ENCODE measurements around the gene NOM1.
"Not testable (repeated sequence)": the region's sequence is repeated elsewhere in the genome, so short reads cannot be mapped to it uniquely, and the experiment has no call there.

The NOM1 gene

DNA sequence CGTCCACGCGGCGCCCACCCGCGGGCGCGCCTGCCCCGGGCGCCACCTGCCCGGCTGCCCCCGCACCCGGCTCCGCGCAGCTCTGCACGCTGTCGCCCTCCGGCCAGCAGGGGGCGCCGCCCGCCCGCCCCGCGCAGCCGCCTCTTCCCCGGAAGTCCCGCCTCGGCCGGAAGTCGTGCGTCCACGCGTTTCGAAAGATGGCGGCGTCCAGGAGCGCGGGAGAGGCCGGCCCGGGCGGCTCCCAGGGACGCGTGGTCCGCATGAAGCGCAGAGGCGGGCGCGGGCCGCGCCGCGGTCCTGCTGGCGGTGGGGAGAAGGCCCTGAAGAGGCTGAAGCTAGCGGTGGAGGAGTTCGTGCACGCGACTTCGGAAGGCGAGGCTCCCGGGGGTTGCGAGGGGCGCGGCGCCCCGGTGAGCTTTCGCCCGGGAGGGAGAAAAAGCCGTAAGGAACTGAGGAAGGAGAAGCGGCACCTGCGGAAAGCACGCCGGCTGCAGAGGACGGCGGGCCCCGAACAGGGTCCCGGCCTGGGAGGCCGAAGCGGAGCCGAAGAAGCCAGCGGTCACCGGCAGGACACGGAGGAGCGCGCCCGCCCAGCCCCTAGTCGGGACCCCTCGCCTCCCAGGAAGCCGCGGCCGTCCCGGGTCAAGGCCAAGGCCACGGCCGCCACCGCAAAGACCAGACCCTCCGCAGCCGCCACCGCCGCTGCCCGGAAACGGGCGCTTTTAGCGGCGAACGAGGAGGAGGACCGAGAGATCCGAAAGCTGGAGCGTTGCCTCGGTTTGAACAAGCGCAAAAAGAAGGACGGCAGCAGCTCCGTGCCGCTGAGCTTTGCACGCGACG, at the start of gene NOM1:
Gene NOM1, plus strand, starts transcription at position 172 of the 840 bp plus-strand sequence. Its CDS starts 26 bp downstream, at position 198.
- peak; percentile 95 for DNase-seq

DNA sequence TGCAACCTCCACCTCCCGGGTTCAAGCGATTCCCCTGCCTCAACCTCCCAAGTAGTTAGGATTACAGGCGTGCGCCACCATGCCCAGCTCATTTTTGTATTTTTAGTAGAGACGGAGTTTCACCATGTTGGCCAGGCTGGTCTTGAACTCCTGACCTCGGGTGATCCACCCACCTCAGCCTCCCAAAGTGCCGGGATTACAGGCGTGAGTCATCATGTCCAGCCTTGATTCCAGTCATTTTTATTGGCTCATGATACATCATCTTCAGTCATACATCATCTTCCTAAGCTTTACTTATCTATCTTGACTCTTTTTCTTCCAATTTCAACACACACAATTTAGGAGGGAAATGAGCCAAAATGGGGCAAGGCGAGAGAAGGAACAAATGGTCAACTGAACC, 49.4 kb upstream of the NOM1 start:
- DNase-seq, result not testable (repeated sequence)

GRCh38 chr7:156903232-156903909, 46.1 kb upstream of the NOM1 start:
- DNase-seq, result no peak

- no peak for DNase-seq
These were observed 43.3 kb upstream of the NOM1 start for GRCh38 chr7:156906200-156906649.

GRCh38 chr7:156907656-156908055, 41.9 kb upstream of the NOM1 start:
- DNase-seq, result no peak

DNA sequence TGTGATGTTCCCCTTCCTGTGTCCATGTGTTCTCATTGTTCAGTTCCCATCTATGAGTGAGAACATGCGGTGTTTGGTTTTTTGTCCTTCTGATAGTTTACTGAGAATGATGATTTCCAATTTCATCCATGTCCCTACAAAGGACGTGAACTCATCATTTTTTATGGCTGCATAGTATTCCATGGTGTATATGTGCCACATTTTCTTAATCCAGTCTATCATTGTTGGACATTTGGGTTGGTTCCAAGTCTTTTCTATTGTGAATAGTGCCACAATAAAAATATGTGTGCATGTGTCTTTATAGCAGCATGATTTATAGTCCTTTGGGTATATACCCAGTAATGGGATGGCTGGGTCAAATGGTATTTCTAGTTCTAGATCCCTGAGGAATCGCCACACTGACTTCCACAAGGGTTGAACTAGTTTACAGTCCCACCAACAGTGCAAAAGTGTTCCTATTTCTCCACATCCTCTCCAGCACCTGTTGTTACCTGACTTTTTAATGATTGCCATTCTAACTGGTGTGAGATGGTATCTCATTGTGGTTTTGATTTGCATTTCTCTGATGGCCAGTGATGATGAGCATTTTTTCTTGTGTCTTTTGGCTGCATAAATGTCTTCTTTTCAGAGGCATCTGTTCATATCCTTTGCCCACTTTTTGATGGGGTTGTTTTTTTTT, 39.8 kb upstream of the NOM1 start:
- not testable (repeated sequence) for DNase-seq

- DNase-seq, result no peak
These were observed 30.9 kb upstream of the NOM1 start for GRCh38 chr7:156918635-156919034.

- DNase-seq, result no peak
These were observed 30.3 kb upstream of the NOM1 start for GRCh38 chr7:156919132-156919713.

DNA sequence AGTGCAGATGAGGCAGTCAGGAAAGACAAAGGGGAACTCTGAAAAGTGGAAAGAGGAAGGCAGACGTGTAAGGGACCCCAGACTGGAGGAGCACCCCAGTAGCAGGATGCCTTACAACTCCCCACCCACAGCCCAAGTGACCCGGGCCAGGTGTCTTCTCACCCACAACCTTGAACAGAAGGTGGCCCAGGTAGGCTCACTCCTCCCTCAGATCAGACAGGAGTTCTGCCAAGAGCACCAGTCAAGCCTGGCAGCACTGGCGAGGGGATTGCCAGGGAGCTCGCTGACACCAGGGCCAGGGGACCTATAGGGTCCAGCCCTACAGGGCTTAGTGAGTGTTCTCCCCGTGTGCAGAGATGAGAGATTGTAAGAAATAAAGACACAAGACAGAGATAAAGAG, 29.4 kb upstream of the NOM1 start:
- DNase-seq, result no peak

DNA sequence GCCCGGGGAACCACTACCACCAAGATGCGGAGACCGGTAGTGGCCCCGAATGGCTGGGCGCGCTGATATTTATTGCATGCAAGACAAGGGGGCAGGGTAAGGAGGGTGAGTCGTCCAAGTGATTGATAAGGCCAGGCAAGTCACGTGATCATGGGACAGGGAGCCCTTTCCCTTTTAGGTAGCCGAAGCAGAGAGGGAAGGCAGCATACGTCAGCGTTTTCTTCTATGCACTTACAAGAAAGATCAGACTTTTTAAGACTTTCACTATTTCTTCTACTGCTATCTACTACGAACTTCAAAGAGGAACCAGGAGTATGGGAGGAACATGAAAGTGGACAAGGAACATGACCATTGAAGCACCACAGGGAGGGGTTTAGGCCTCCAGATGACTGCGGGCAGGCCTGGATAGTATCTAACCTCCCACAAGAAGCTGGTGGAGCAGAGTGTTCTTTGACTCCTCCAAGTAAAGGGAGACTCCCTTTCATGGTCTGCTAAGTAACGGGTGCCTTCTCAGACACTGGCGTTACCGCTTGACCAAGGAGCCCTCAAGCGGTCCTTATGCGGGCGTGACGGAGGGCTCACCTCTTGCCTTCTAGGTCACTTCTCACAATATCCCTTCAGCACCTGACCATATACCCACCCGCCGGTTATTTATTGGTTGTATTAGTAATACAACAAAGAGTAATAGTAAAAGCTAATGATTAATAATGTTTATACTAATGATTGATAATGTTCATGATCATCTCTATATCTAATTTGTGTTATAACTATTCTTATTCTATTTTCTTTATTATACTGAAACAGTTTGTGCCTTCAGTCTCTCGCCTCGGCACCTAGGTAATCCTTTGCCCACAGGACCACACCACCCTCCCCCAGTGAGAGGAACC, 28.8 kb upstream of the NOM1 start:
- DNase-seq, result not testable (repeated sequence)

GRCh38 chr7:156922304-156922703, 27.2 kb upstream of the NOM1 start:
- not testable (repeated sequence) for DNase-seq

DNA sequence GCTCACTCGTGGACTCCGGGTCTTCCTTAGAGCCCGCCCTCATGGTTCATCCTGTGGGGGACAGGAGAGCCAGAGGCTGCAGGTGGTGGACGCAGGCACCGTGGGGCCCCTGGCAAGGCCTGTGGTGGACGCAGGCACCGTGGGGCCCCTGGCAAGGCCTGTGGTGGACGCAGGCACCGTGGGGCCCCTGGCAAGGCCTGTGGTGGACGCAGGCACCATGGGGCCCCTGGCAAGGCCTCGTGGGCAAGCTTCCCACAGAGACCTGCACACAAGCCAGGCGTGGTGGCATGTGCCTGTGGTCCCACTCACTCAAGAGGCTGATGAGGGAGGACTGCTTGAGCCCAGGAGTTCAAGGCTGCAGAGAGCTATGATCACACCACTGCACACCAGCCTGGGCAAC, 23.7 kb upstream of the NOM1 start:
- DNase-seq, result not testable (repeated sequence)

- DNase-seq, result no peak
These were observed 21.7 kb upstream of the NOM1 start for GRCh38 chr7:156927571-156928405.

GRCh38 chr7:156928406-156928747, 21.1 kb upstream of the NOM1 start:
- DNase-seq, result no peak

DNA sequence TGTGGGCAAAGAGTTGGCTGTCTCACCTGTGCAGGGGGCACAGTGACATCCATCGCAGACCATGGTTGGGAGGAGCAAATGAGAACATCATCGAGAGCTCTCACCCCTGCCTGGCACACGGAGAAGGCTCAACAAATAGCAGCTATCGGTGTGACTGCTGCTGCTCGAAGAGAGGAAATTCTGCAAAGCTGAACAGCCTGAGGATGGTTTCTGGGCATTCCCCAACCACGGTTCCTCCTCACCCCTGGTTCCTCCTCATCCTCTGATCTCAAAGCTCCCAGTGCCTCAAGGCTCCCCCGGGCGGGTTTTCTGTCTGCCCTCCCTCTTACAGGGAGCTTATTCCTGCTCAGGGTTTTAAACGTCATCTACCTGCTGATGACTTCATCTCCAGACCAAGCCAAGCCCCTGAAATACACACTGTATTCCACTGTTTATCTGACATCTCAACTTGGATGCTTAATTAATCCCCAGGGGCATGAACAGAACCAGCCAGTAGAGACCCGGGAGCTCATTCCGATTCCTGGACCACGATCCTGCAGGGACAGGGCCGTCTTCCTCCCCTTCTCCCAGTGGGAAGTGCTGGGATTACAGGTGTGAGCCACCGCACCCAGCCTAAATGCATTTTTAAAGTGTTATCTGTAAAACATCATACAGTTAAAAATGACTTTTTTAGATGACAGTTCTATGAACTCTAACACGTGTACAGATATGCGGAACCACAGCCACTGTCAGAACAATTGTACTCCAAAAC, 19.5 kb upstream of the NOM1 start:
- DNase-seq, result no peak

GRCh38 chr7:156932006-156932405, 17.5 kb upstream of the NOM1 start:
- no peak for DNase-seq

- DNase-seq, result no peak
These were observed 14.3 kb upstream of the NOM1 start for GRCh38 chr7:156935250-156935649.

DNA sequence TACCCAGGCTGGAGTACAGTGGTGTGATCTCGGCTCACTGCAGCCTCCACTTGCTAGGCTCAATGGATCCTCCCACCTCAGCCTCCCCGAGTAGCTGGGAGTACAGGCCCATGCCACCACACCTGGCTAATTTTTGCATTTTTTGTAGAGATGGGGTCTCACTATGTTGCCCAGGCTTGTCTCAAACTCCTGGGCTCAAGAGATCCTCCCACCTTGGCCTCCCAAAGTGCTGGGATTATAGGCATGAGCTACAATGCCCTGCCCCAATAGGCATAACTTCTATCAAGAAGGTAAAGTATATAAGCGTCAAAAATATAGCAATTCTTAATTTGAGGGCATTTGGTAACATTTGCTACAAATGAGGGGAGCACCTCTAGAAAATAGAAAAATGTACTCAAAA, 12.7 kb upstream of the NOM1 start:
- not testable (repeated sequence) for DNase-seq

- no peak for DNase-seq
These were observed 8.9 kb upstream of the NOM1 start for GRCh38 chr7:156940421-156941122.
